Mesothelial cell of epicardium (in vitro differentiated cells): Measurements from ENCODE around the gene SLC23A2. TPM values are rescaled to one million over a fixed set of nuclear protein-coding genes. Genes with fewer than 3 reads are reported as not detected.

Experiments
- DNase-seq, 2 experiments: peaks; one replicate each; pipeline ENCODE4 v3.0.0; 2021; ENCODE audit warnings: low spot score in 2 of 2; ENCODE audit not compliant: unreplicated experiment in 2 of 2
- H3K27ac Mint-ChIP-seq: 2 replicates; pipeline ENCODE4 v1.8.0; 2021; ENCODE audit warnings: mixed read lengths
- H3K27me3 Mint-ChIP-seq: 2 replicates; pipeline ENCODE4 v1.8.0; 2021; ENCODE audit warnings: low read depth, mixed read lengths
- H3K36me3 Mint-ChIP-seq: 2 replicates; pipeline ENCODE4 v1.8.0; 2021; ENCODE audit warnings: mixed read lengths
- H3K4me1 Mint-ChIP-seq: 2 replicates; pipeline ENCODE4 v1.8.0; 2021; ENCODE audit warnings: mixed read lengths
- H3K4me3 Mint-ChIP-seq: 2 replicates; pipeline ENCODE4 v1.8.0; 2021; ENCODE audit warnings: mild to moderate bottlenecking, moderate library complexity, mixed read lengths
- H3K9me3 Mint-ChIP-seq: 2 replicates; pipeline ENCODE4 v1.8.0; 2021; ENCODE audit warnings: mixed read lengths
- total RNA-seq: library from RNA; stranded (reverse); gene quantifications from 3 replicates; pipeline ENCODE4 v1.2.1, GENCODE V29; 2021
- TF ChIP-seq, protein P1 (sequence below): fragments of 200-600 bp; sonication (generic); IDR thresholded peaks from one replicate; pipeline ENCODE4 v1.5.0; 2021; ENCODE audit warnings: antibody characterized with exemption; ENCODE audit not compliant: unreplicated experiment

The SLC23A2 gene
- total RNA-seq, 1 donor from 2014 or later = 33.7 TPM

GRCh38 chr20:4809707-4810106 is 191.6 kb downstream of the SLC23A2 start:
- peaks cover 10% of the 10 kb centered on the region for H3K4me1 Mint-ChIP-seq
- H3K27ac Mint-ChIP-seq = no peak overlapping the region
- no peaks in the 10 kb centered on the region for H3K27me3 Mint-ChIP-seq
- no peak overlapping the region for H3K4me3 Mint-ChIP-seq
- TF ChIP-seq, protein P1, sequence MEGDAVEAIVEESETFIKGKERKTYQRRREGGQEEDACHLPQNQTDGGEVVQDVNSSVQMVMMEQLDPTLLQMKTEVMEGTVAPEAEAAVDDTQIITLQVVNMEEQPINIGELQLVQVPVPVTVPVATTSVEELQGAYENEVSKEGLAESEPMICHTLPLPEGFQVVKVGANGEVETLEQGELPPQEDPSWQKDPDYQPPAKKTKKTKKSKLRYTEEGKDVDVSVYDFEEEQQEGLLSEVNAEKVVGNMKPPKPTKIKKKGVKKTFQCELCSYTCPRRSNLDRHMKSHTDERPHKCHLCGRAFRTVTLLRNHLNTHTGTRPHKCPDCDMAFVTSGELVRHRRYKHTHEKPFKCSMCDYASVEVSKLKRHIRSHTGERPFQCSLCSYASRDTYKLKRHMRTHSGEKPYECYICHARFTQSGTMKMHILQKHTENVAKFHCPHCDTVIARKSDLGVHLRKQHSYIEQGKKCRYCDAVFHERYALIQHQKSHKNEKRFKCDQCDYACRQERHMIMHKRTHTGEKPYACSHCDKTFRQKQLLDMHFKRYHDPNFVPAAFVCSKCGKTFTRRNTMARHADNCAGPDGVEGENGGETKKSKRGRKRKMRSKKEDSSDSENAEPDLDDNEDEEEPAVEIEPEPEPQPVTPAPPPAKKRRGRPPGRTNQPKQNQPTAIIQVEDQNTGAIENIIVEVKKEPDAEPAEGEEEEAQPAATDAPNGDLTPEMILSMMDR = no peak
- H3K36me3 Mint-ChIP-seq = no peaks in the 10 kb centered on the region
- H3K9me3 Mint-ChIP-seq = no peaks in the 10 kb centered on the region
- no peak for DNase-seq

GRCh38 chr20:4808872-4809271 is 192.4 kb downstream of the SLC23A2 start:
- Mint-ChIP-seq H3K4me3 (no peak overlapping the region), H3K27ac (no peak overlapping the region)
- TF ChIP-seq, protein P1 = no peak

GRCh38 chr20:4805663-4806449 is 195.5 kb downstream of the SLC23A2 start:
- DNase-seq = no peak

More at GRCh38 chr20:4808872-4809271, 192.4 kb downstream of the SLC23A2 start:
- H3K36me3 Mint-ChIP-seq = no peaks in the 10 kb centered on the region
- H3K27me3 Mint-ChIP-seq = no peaks in the 10 kb centered on the region
- no peaks in the 10 kb centered on the region for H3K9me3 Mint-ChIP-seq
- H3K4me1 Mint-ChIP-seq = peaks cover 10% of the 10 kb centered on the region
- DNase-seq = no peak

DNA sequence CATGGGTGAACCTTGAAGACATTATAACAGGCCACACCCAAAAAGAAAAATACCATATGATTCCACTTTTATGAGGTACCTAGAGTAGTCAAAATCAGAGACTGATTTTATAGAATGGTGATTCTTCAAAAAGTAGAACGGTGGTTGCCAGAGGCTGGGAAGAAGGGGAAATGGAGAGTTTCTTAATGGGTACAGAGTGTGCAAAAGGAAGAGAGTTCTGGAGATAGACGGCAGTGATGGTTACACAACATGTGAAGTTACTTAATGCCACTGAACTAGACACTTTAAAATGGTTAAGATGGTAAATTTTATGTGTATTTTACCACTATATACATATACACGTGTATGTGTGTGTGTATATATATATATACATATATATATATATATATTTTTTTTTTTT is 198.8 kb downstream of the SLC23A2 start:
- Mint-ChIP-seq H3K4me3 (no peak overlapping the region), H3K27me3 (no peaks in the 10 kb centered on the region), H3K9me3 (peaks cover 7% of the 10 kb centered on the region), H3K4me1 (no peaks in the 10 kb centered on the region), H3K27ac (no peak overlapping the region), H3K36me3 (peaks cover 19% of the 10 kb centered on the region)
- TF ChIP-seq, protein P1 = no peak
- DNase-seq = no peak

More at GRCh38 chr20:4805663-4806449, 195.5 kb downstream of the SLC23A2 start:
- Mint-ChIP-seq H3K27me3 (no peaks in the 10 kb centered on the region), H3K27ac (no peak overlapping the region), H3K9me3 (no peaks in the 10 kb centered on the region), H3K36me3 (no peaks in the 10 kb centered on the region), H3K4me3 (no peak overlapping the region), H3K4me1 (peaks cover 10% of the 10 kb centered on the region)
- TF ChIP-seq, protein P1 = no peak

Other genes starting within 250 kb of the SLC23A2 start
- 6.7 to 7.5 TPM (median 6.8 TPM) in 3 replicates for gene RASSF2, start 177.9 kb downstream of the SLC23A2 start, total RNA-seq
- 60.7 to 66.5 TPM (median 64.7 TPM) in 3 replicates for gene TMEM230, start 111.6 kb upstream of the SLC23A2 start, total RNA-seq
- 82.6 to 89.8 TPM (median 87.5 TPM) in 3 replicates for gene PCNA, start 118.4 kb upstream of the SLC23A2 start, total RNA-seq
- 41.6 to 44.9 TPM (median 42.2 TPM) in 3 replicates for gene CDS2, start 125.5 kb upstream of the SLC23A2 start, total RNA-seq